ENCODE measurements around the gene SLA2.

Gene SLA2

GRCh38 chr20:36606158-36607066 lies 39.6 kb downstream of the SLA2 start:
- DNase-seq, result no peak

- DNase-seq, result peak; percentile 94
Measured at GRCh38 chr20:36605399-36606157, 40.4 kb downstream of the SLA2 start, which contains the start of gene RAB5IF. Gene RAB5IF (plus strand): TSS chr20:36605779. CDS start chr20:36605952, 173 bp downstream.

- peak; percentile 47 for DNase-seq
Measured at GRCh38 chr20:36604952-36605398, 41.0 kb downstream of the SLA2 start.

GRCh38 chr20:36601540-36601939 lies 44.5 kb downstream of the SLA2 start:
- DNase-seq, result no peak

GRCh38 chr20:36599912-36600345 lies 46.1 kb downstream of the SLA2 start:
- no peak for DNase-seq

GRCh38 chr20:36593347-36593929 lies 52.6 kb downstream of the SLA2 start:
- no peak for DNase-seq

- DNase-seq, result no peak
Measured at GRCh38 chr20:36591854-36592641, 53.9 kb downstream of the SLA2 start.

GRCh38 chr20:36591281-36591680 lies 54.7 kb downstream of the SLA2 start:
- no peak for DNase-seq

- no peak for DNase-seq
Measured at GRCh38 chr20:36587388-36588070, 58.5 kb downstream of the SLA2 start.

GRCh38 chr20:36585410-36586125 lies 60.4 kb downstream of the SLA2 start:
- DNase-seq, result no peak

GRCh38 chr20:36584018-36584481 lies 61.9 kb downstream of the SLA2 start:
- no peak for DNase-seq

- DNase-seq, result no peak
Measured at GRCh38 chr20:36582821-36583220, 63.2 kb downstream of the SLA2 start.

GRCh38 chr20:36582322-36582721 lies 63.7 kb downstream of the SLA2 start:
- no peak for DNase-seq

- DNase-seq, result no peak
Measured at GRCh38 chr20:36579996-36580545, 65.9 kb downstream of the SLA2 start.

GRCh38 chr20:36578356-36579041 lies 67.5 kb downstream of the SLA2 start:
- DNase-seq, result no peak

- DNase-seq, result no peak
Measured at GRCh38 chr20:36576081-36576445, 69.9 kb downstream of the SLA2 start.

GRCh38 chr20:36574366-36575135 lies 71.4 kb downstream of the SLA2 start:
- DNase-seq, result peak; percentile 11

GRCh38 chr20:36573798-36574365 lies 72.1 kb downstream of the SLA2 start:
- DNase-seq, result no peak
